GM12878 (cell line): Measurements from ENCODE around the gene TMEM256. TPM values are rescaled to one million over a fixed set of nuclear protein-coding genes. Genes with fewer than 3 reads are reported as not detected.

Experiments
- CHD4 ChIP-seq: fragments of 200-600 bp; sonication (generic); IDR thresholded peaks from 2 replicates; pipeline ENCODE4 v1.6.1; 2016; ENCODE audit warnings: mild to moderate bottlenecking
- CTCF ChIP-seq, 3 experiments: IDR thresholded peaks in 2 of 3; conservative IDR thresholded peaks in 1 of 3; 2 replicates each; pipeline ENCODE4 v1.5.1; 2011; ENCODE audit warnings: low read depth in 3 of 3, low read length in 3 of 3, mild to moderate bottlenecking in 3 of 3, control low read depth in 2 of 3, moderate library complexity in 2 of 3, inconsistent platforms in 1 of 3, mixed read lengths in 1 of 3; ENCODE audit not compliant: control insufficient read depth in 2 of 3, insufficient read depth in 1 of 3; ENCODE audit errors: extremely low read depth in 1 of 3
- ELK1 ChIP-seq: IDR thresholded peaks from 2 replicates; pipeline ENCODE4 v1.6.1; 2012; ENCODE audit warnings: low read depth, low read length, improper control_type of control experiment
- FOS ChIP-seq: IDR thresholded peaks from 3 replicates; pipeline ENCODE4 v1.6.1; 2011; ENCODE audit warnings: borderline replicate concordance; ENCODE audit not compliant: insufficient read length; ENCODE audit errors: extremely low read depth
- MEF2A ChIP-seq: IDR thresholded peaks from 2 replicates; pipeline ENCODE4 v1.6.1; 2011; ENCODE audit warnings: low read depth, mild to moderate bottlenecking, low read length, moderate library complexity; ENCODE audit not compliant: insufficient read depth
- MYC ChIP-seq: IDR thresholded peaks from 2 replicates; pipeline ENCODE4 v1.6.1; 2011; ENCODE audit warnings: mild to moderate bottlenecking, low read length, moderate library complexity, inconsistent platforms; ENCODE audit not compliant: insufficient read depth, insufficient replicate concordance, insufficient read length, severe bottlenecking
- NFYB ChIP-seq: IDR thresholded peaks from 2 replicates; pipeline ENCODE4 v1.6.1; 2011; ENCODE audit warnings: low read depth, mild to moderate bottlenecking, low read length, improper control_type of control experiment, moderate library complexity; ENCODE audit not compliant: insufficient read depth
- PAX5 ChIP-seq: IDR thresholded peaks from 2 replicates; pipeline ENCODE4 v1.6.1; 2011; ENCODE audit warnings: low read depth, low read length, borderline replicate concordance
- SREBF2 ChIP-seq: IDR thresholded peaks from 2 replicates; pipeline ENCODE4 v1.6.1; 2012; ENCODE audit warnings: mild to moderate bottlenecking, low read length
- STAT3 ChIP-seq: IDR thresholded peaks from 2 replicates; pipeline ENCODE4 v1.6.1; 2011; ENCODE audit warnings: low read depth, low read length, improper control_type of control experiment
- ZNF384 ChIP-seq: IDR thresholded peaks from 2 replicates; pipeline ENCODE4 v1.6.1; 2012; ENCODE audit warnings: low read depth, mild to moderate bottlenecking, low read length, improper control_type of control experiment, borderline replicate concordance
- polyA plus RNA-seq, 11 experiments: library from polyadenylated mRNA; depleted of rRNA in 4 of 11; unstranded in 6 of 11; stranded (reverse) in 5 of 11; fragments of >200 nt; fragmentation: Nextera tagmentation in 4 of 11; fragmentation: Illumina TruSeq in 1 of 11; extraction: Ambion mirVana in 4 of 11; extraction: Trizol in 1 of 11; gene quantifications; 1 replicate in 1 of 11; 2 replicates in 10 of 11; pipeline versions ENCODE4 v1.2.1 to v1.2.3, GENCODE V29; 2011 to 2016; ENCODE audit warnings: inconsistent platforms in 2 of 11, missing spikeins in 2 of 11, low read depth in 1 of 11
- total RNA-seq, 4 experiments: library from RNA; depleted of rRNA in 3 of 4; stranded (reverse); fragments of >200 nt in 3 of 4; fragmentation: Illumina TruSeq in 1 of 4; extraction: Trizol in 1 of 4; gene quantifications; 2 replicates each; pipeline versions ENCODE4 v1.2.1 to v1.2.3, GENCODE V29; 2013 to 2021

The TMEM256 gene
- total and polyA plus RNA-seq, 10 of the 15 experiments (the other 5 are each of a cell fraction or from before 2014, with no cell fraction given), result 57.3 to 342 (median 95.7) TPM

GRCh38 chr17:7396147-7396546 is 7.8 kb downstream of the TMEM256 start (continued):
- TF ChIP-seq FOS (no peak), ELK1 (no peak), STAT3 (no peak), MYC (no peak), CTCF (IDR thresholded peaks at IDR 0.05 in 2 of 3, conservative IDR thresholded peaks at IDR 0.05 in 1 of 3; ENCODE audit: control insufficient read depth in 2 of 3, extremely low read depth in 1 of 3, insufficient read depth in 1 of 3, low read depth in 3 of 3, low read length in 3 of 3) (no peak), SREBF2 (no peak), MEF2A (no peak), CHD4 (no peak), PAX5 (no peak), ZNF384 (no peak), NFYB (no peak)
